NK-92 (cell line): Measurements from ENCODE around the gene ARHGEF40.
"Not testable (repeated sequence)": the region's sequence is repeated elsewhere in the genome, so short reads cannot be mapped to it uniquely, and the experiment has no call there.

Experiments
- DNase-seq: peaks from one replicate; lab custom pipeline; 2025; ENCODE audit not compliant: unreplicated experiment; lab: John Stamatoyannopoulos, UW

The ARHGEF40 gene

GRCh38 chr14:21039585-21040369 lies 30.3 kb upstream of the ARHGEF40 start:
- DNase-seq = no peak

DNA sequence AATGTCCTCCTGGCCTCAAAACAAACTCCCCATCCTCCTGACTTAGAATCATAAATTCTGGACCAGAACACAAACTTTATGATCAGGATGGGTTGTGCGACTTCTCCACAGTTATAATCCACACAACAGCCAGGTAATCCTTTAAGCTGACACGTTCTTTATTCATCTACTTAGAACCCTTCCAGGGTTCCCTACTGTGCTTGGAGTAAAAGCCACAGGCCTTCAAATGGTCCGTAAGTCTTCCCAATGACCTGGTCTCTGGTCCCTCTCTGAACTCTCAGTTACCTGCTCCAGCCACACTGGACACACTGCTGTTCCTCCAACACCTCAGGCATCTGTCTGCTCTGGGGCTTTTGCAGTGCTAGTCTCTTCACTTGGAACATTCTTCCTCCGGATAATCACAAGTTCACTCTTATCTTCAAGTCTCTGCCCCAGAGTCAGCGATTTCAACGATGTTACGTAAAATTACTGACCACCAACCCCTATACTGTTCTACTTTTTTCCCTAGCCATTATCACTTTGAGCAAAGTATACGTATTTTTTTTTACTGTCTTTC lies 29.7 kb upstream of the ARHGEF40 start:
- DNase-seq = no peak

DNA sequence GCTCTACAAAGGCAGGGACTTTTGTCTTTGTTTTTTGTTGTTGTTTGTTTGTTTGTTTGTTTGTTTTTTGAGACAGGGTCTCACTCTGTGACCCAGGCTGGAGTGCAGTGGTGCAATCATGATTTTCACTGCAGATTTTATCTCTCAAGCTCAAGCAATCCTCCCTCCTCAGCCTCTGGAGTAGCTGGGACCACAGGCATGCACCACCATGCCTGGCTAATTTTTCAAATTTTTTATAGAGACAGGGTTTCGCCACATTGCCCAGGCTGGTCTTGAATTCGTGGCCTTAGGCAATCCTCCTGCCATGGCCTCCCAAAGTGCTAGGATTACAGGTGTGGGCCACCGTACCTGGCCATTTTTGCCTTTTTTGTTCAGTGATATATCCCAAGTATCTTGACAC lies 29.2 kb upstream of the ARHGEF40 start:
- DNase-seq = not testable (repeated sequence)

- no peak for DNase-seq
Observed at GRCh38 chr14:21041676-21042433, 28.2 kb upstream of the ARHGEF40 start, which contains the start of gene RNASE7. TSS of gene RNASE7 (plus strand) at chr14:21042362. CDS start at chr14:21042993, 631 bp downstream.

DNA sequence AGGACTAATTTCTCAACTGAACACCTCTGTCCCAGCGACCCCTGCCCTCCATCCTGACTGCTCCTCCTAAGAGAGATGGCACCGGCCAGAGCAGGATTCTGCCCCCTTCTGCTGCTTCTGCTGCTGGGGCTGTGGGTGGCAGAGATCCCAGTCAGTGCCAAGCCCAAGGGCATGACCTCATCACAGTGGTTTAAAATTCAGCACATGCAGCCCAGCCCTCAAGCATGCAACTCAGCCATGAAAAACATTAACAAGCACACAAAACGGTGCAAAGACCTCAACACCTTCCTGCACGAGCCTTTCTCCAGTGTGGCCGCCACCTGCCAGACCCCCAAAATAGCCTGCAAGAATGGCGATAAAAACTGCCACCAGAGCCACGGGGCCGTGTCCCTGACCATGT lies 27.2 kb upstream of the ARHGEF40 start:
- DNase-seq = no peak

GRCh38 chr14:21043387-21043973 lies 26.6 kb upstream of the ARHGEF40 start:
- DNase-seq = no peak

- no peak for DNase-seq
Observed at GRCh38 chr14:21043974-21044618, 26.0 kb upstream of the ARHGEF40 start.

DNA sequence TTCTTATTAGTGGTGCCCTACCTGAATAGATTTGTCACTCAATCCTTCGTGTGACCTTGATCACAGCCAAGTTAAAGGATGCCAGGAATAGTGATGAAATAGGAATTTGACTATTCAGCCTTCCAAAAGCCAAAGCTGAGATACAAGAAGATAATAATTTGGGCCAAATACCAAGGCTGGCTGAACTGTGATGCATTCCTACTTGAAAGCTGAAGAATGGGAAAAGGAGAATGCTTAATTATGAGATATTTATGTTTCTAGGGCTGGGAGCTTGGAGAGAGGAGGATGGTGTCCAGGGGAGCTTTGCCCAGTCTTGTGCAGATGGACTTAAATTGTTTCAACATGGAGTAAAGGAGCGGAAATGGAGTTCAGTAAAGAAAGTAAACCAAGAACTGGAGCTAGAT lies 22.7 kb upstream of the ARHGEF40 start:
- no peak for DNase-seq

DNA sequence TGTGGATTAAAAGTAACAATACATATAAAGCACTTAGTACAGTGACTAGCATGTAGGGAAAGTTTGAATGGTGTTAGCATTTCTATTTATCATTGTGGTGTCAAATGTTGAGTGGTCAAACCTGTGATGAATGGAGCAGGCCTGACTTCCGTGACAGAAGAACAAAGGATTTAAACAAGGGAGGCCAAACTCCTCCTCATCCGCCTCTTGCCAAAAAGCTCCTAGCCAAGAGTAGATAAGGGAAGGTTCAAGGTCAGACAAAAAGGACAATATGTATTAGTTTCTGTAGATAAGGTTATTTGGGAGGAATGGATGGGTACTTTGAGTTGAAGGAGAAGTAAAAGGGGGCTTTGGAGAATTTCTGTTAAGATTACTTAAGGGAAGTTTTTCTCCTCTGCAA lies 21.5 kb upstream of the ARHGEF40 start:
- no peak for DNase-seq

DNA sequence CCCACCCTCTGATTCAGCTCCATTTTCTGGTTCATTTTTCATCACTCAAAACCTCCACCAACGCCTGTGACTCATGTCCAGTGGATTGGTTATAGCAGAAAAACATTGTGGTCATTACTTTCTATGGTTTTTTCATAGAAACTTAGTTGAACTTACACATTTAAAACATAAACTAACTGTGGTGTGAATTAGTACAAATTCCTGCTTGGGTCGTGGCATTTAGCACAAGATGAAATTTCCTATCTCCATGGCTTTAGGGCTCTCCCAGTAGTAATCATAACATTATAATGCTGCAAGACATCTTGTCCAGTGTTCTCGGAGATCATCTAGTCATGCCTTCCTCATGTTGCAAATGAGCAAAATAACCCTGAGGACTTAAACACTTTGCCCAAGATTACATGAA lies 20.8 kb upstream of the ARHGEF40 start:
- DNase-seq = no peak

GRCh38 chr14:21050597-21050996 lies 19.5 kb upstream of the ARHGEF40 start:
- no peak for DNase-seq

GRCh38 chr14:21053184-21054122 lies 16.7 kb upstream of the ARHGEF40 start:
- no peak for DNase-seq

GRCh38 chr14:21054123-21054767 lies 15.9 kb upstream of the ARHGEF40 start:
- no peak for DNase-seq

DNA sequence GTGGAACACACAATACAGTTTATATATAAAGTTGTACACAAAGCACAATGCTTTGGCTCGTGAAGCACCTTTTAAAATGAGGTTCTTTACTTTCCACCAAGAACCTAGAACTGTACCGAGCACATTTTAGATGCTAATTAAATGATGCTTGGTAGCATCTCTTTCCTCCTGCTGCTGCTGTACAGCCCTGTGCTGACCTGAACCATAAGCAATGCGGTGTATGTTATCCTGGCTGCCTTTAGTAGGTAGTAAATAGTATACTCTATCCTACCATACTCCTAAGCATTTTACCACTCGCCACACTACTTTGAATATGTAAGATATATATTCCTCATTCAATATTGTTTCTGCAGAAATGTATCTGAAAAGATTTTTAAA lies 15.3 kb upstream of the ARHGEF40 start:
- DNase-seq = no peak

DNA sequence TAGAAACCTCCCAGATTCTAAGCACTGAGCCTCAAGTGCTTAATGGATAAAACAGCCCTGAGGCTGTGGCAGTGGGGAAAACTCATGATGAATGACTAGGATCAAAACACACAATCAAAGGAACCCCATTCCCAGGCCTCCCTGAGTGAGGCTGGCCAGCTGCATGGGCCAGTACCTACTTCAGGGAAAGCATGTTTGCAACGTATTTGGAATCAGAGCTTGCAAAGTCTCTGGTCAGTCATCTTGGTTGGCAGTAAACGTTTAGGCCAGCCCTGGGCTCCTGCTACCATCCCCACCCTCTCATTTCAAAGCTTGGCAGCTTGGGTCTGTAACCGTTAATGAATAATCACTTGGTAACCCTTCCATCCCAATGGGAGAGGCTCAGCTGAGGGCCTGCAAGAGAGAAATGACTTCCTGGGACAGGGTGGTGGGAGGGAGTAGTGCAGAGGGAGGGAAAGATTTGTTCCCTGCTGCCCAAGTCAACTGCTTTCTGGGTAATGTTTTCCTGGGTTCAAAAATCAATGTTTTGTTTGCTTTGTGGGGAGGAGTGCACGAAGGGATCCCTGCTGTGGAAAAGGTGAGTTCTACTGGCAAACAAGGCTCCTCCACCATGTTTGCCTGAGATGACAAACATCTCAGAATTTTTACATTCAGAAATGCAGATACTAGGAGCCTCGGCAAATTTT lies 14.5 kb upstream of the ARHGEF40 start:
- DNase-seq = no peak

GRCh38 chr14:21056520-21057163 lies 13.5 kb upstream of the ARHGEF40 start:
- DNase-seq = no peak

DNA sequence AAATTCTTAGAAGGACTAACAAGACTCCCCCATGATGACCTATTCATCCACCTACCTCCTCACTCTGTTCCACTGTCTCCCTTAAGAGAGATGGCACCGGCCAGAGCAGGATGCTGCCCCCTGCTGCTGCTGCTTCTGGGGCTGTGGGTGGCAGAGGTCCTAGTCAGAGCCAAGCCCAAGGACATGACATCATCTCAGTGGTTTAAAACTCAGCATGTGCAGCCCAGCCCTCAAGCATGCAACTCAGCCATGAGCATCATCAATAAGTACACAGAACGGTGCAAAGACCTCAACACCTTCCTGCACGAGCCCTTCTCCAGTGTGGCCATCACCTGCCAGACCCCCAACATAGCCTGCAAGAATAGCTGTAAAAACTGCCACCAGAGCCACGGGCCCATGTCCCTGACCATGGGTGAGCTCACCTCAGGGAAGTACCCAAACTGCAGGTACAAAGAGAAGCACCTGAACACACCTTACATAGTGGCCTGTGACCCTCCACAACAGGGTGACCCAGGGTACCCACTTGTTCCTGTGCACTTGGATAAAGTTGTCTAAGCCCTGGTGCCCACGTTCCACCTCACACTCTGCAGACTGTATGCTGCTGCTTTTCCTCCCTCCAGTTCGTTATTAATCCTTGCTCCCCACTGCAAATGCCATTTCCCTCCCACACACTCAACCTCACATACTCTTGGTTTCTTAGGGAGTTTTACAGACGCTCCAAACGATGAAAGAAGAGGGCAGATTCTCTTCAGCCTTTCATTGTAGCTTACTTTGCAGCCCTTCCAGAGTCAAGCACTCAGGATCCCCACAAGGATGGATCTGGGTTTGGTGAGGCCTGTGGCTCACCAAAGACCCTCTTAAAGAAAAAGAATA lies 12.1 kb upstream of the ARHGEF40 start, which contains the start of gene RNASE8:
Gene RNASE8 (plus strand): TSS at position 20 of the 873 bp plus-strand sequence. CDS start 71 bp downstream, at position 91.
- no peak for DNase-seq
